WTC11 (cell line): ENCODE measurements around the gene BCOR. TPM values are rescaled to one million over a fixed set of nuclear protein-coding genes. Genes with fewer than 3 reads are reported as not detected.
A peak's percentile ranks its signal among the peaks of the same experiment; 100 is the strongest.

Source experiments
- ATAC-seq: fragments of 200-7000 bp; cut with Tn5 transposase; 2 replicates; pipeline ENCODE4 v1.10.0; 2021; ENCODE audit warnings: mild to moderate bottlenecking, moderate library complexity
- CTCF ChIA-PET: fragments of 300-600 bp; sonication (Branson Sonifier 250); formaldehyde crosslinking; loops from one replicate; lab custom pipeline; 2021; ENCODE audit warnings: antibody characterized with exemption; lab: Charles Lee
- POLR2A ChIA-PET: fragments of 350-600 bp; sonication (Branson Sonifier 250); formaldehyde crosslinking; loops from one replicate; lab custom pipeline; 2021; ENCODE audit warnings: antibody characterized with exemption; lab: Charles Lee
- DNase-seq: peaks from one replicate; pipeline ENCODE4 v3.0.0; 2021; ENCODE audit warnings: low spot score
- H3K27ac Mint-ChIP-seq: 2 replicates; pipeline ENCODE4 v1.8.0; 2021; ENCODE audit warnings: mixed read lengths
- H3K27me3 Mint-ChIP-seq: 2 replicates; pipeline ENCODE4 v1.8.0; 2021; ENCODE audit warnings: low read depth, mild to moderate bottlenecking, moderate library complexity, mixed read lengths
- H3K36me3 Mint-ChIP-seq: 2 replicates; pipeline ENCODE4 v1.8.0; 2021; ENCODE audit warnings: mixed read lengths
- H3K4me1 Mint-ChIP-seq: 2 replicates; pipeline ENCODE4 v1.8.0; 2022; ENCODE audit warnings: mixed read lengths
- H3K4me3 Mint-ChIP-seq: 2 replicates; pipeline ENCODE4 v1.8.0; 2021; ENCODE audit warnings: mild to moderate bottlenecking, moderate library complexity, mixed read lengths
- H3K9me3 Mint-ChIP-seq: 2 replicates; pipeline ENCODE4 v1.8.0; 2021; ENCODE audit warnings: mixed read lengths
- CBFB ChIP-seq: sonication (generic); formaldehyde crosslinking; IDR thresholded peaks from 2 replicates; pipeline ENCODE4 v1.8.1; 2022; ENCODE audit warnings: mild to moderate bottlenecking, low read depth, missing genetic modification reagents
- CREB1 ChIP-seq: sonication (generic); formaldehyde crosslinking; IDR thresholded peaks from 2 replicates; pipeline ENCODE4 v1.8.0; 2023; ENCODE audit warnings: mild to moderate bottlenecking, missing genetic modification reagents
- FOXK1 ChIP-seq: sonication (generic); formaldehyde crosslinking; IDR thresholded peaks from 2 replicates; pipeline ENCODE4 v1.8.0; 2022; ENCODE audit warnings: mild to moderate bottlenecking, moderate library complexity, missing genetic modification reagents
- JUN ChIP-seq: sonication (generic); formaldehyde crosslinking; IDR thresholded peaks from 2 replicates; pipeline ENCODE4 v1.8.0; 2023; ENCODE audit warnings: mild to moderate bottlenecking, missing genetic modification reagents
- NFE2L1 ChIP-seq: sonication (generic); formaldehyde crosslinking; IDR thresholded peaks from 2 replicates; pipeline ENCODE4 v1.8.1; 2023; ENCODE audit warnings: missing genetic modification reagents
- NFYB ChIP-seq: sonication (generic); formaldehyde crosslinking; conservative IDR thresholded peaks from 2 replicates; pipeline ENCODE4 v1.8.0; 2022; ENCODE audit warnings: low read depth, missing genetic modification reagents
- OVOL2 ChIP-seq: fragments of 250-450 bp; sonication (Bioruptor Pico); IDR thresholded peaks from 2 replicates; pipeline ENCODE4 v1.9.0; 2021; ENCODE audit warnings: mild to moderate bottlenecking, borderline replicate concordance
- SOX15 ChIP-seq: fragments of 250-450 bp; sonication (Bioruptor Pico); IDR thresholded peaks from 2 replicates; pipeline ENCODE4 v1.9.0; 2021; ENCODE audit warnings: mild to moderate bottlenecking
- TCF7 ChIP-seq: sonication (generic); formaldehyde crosslinking; IDR thresholded peaks from 2 replicates; pipeline ENCODE4 v1.8.0; 2022; ENCODE audit warnings: mild to moderate bottlenecking, low read depth, missing genetic modification reagents, moderate library complexity
- total RNA-seq: library from RNA; stranded (reverse); gene quantifications from 3 replicates; pipeline ENCODE4 v1.2.3, GENCODE V29; 2021
- TF ChIP-seq, protein P1 (sequence below): sonication (generic); formaldehyde crosslinking; IDR thresholded peaks from 2 replicates; pipeline ENCODE4 v1.8.1; 2023; ENCODE audit warnings: mild to moderate bottlenecking, missing genetic modification reagents, borderline replicate concordance
- TF ChIP-seq, protein P2 (sequence below): fragments of 200-600 bp; IDR thresholded peaks from 2 replicates; pipeline ENCODE4 v1.8.0; 2022; ENCODE audit warnings: antibody characterized with exemption
- TF ChIP-seq, protein P3 (sequence below): sonication (generic); formaldehyde crosslinking; IDR thresholded peaks from 2 replicates; pipeline ENCODE4 v1.8.0; 2022; ENCODE audit warnings: mild to moderate bottlenecking, missing genetic modification reagents
- TF ChIP-seq, protein P4 (sequence below): fragments of 250-450 bp; sonication (Bioruptor Pico); IDR thresholded peaks from 2 replicates; pipeline ENCODE4 v1.9.0; 2021; ENCODE audit warnings: mild to moderate bottlenecking
- TF ChIP-seq, protein P5 (sequence below): sonication (generic); formaldehyde crosslinking; IDR thresholded peaks from 2 replicates; pipeline ENCODE4 v1.8.0; 2022; ENCODE audit warnings: missing genetic modification reagents
- TF ChIP-seq, protein P6 (sequence below): sonication (generic); formaldehyde crosslinking; IDR thresholded peaks from 2 replicates; pipeline ENCODE4 v1.8.0; 2023; ENCODE audit warnings: missing genetic modification reagents, mild to moderate bottlenecking, borderline replicate concordance
- TF ChIP-seq, protein P7 (sequence below): fragments of 250-450 bp; sonication (Bioruptor Pico); IDR thresholded peaks from 2 replicates; pipeline ENCODE4 v1.9.0; 2021; ENCODE audit warnings: mild to moderate bottlenecking, borderline replicate concordance

BCOR gene
- total RNA-seq, 1 experiment from 2014 or later, result 44.5 TPM

DNA sequence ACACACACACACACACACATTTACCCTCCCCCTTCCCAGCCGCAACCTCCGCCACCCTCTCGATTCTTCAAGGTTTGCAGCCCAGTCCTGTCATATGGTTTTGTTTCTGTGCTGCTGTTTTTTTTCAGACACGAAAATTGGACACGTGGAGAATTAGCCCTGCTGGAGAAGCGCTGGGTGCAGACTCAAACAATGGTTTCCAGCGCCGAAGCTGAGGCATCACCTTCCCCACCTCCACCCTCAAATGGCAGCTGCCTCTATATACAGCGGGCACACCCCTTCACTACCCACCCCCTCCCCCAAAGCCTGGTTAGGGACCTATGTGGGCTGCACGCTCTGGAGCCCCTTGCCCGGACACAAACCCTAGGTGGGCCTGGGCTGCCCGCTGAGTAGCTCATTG, 87.9 kb downstream of the BCOR start:
- ATAC-seq (no peak), DNase-seq (peak; percentile 18)
- Mint-ChIP-seq H3K9me3 (no peaks in the 10 kb centered on the region), H3K4me3 (peak overlapping the region; percentile 81), H3K4me1 (peaks cover 33% of the 10 kb centered on the region), H3K36me3 (no peaks in the 10 kb centered on the region), H3K27me3 (peaks cover 63% of the 10 kb centered on the region), H3K27ac (no peak overlapping the region)
- TF ChIP-seq TCF7 (CRISPR knock-in tag), result no peak
- TF ChIP-seq, protein P1, sequence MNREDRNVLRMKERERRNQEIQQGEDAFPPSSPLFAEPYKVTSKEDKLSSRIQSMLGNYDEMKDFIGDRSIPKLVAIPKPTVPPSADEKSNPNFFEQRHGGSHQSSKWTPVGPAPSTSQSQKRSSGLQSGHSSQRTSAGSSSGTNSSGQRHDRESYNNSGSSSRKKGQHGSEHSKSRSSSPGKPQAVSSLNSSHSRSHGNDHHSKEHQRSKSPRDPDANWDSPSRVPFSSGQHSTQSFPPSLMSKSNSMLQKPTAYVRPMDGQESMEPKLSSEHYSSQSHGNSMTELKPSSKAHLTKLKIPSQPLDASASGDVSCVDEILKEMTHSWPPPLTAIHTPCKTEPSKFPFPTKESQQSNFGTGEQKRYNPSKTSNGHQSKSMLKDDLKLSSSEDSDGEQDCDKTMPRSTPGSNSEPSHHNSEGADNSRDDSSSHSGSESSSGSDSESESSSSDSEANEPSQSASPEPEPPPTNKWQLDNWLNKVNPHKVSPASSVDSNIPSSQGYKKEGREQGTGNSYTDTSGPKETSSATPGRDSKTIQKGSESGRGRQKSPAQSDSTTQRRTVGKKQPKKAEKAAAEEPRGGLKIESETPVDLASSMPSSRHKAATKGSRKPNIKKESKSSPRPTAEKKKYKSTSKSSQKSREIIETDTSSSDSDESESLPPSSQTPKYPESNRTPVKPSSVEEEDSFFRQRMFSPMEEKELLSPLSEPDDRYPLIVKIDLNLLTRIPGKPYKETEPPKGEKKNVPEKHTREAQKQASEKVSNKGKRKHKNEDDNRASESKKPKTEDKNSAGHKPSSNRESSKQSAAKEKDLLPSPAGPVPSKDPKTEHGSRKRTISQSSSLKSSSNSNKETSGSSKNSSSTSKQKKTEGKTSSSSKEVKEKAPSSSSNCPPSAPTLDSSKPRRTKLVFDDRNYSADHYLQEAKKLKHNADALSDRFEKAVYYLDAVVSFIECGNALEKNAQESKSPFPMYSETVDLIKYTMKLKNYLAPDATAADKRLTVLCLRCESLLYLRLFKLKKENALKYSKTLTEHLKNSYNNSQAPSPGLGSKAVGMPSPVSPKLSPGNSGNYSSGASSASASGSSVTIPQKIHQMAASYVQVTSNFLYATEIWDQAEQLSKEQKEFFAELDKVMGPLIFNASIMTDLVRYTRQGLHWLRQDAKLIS, result no peak
- no peak for TF ChIP-seq SOX15
- TF ChIP-seq CBFB, result no peak
- no peak for TF ChIP-seq CREB1
- no peak for TF ChIP-seq NFYB
- TF ChIP-seq, protein P2, sequence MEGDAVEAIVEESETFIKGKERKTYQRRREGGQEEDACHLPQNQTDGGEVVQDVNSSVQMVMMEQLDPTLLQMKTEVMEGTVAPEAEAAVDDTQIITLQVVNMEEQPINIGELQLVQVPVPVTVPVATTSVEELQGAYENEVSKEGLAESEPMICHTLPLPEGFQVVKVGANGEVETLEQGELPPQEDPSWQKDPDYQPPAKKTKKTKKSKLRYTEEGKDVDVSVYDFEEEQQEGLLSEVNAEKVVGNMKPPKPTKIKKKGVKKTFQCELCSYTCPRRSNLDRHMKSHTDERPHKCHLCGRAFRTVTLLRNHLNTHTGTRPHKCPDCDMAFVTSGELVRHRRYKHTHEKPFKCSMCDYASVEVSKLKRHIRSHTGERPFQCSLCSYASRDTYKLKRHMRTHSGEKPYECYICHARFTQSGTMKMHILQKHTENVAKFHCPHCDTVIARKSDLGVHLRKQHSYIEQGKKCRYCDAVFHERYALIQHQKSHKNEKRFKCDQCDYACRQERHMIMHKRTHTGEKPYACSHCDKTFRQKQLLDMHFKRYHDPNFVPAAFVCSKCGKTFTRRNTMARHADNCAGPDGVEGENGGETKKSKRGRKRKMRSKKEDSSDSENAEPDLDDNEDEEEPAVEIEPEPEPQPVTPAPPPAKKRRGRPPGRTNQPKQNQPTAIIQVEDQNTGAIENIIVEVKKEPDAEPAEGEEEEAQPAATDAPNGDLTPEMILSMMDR, result no peak
- TF ChIP-seq, protein P3, sequence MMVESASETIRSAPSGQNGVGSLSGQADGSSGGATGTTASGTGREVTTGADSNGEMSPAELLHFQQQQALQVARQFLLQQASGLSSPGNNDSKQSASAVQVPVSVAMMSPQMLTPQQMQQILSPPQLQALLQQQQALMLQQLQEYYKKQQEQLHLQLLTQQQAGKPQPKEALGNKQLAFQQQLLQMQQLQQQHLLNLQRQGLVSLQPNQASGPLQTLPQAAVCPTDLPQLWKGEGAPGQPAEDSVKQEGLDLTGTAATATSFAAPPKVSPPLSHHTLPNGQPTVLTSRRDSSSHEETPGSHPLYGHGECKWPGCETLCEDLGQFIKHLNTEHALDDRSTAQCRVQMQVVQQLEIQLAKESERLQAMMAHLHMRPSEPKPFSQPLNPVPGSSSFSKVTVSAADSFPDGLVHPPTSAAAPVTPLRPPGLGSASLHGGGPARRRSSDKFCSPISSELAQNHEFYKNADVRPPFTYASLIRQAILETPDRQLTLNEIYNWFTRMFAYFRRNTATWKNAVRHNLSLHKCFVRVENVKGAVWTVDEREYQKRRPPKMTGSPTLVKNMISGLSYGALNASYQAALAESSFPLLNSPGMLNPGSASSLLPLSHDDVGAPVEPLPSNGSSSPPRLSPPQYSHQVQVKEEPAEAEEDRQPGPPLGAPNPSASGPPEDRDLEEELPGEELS, result no peak
- TF ChIP-seq, protein P4, sequence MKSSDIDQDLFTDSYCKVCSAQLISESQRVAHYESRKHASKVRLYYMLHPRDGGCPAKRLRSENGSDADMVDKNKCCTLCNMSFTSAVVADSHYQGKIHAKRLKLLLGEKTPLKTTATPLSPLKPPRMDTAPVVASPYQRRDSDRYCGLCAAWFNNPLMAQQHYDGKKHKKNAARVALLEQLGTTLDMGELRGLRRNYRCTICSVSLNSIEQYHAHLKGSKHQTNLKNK (CRISPR knock-in tag), result no peak
- TF ChIP-seq, protein P5, sequence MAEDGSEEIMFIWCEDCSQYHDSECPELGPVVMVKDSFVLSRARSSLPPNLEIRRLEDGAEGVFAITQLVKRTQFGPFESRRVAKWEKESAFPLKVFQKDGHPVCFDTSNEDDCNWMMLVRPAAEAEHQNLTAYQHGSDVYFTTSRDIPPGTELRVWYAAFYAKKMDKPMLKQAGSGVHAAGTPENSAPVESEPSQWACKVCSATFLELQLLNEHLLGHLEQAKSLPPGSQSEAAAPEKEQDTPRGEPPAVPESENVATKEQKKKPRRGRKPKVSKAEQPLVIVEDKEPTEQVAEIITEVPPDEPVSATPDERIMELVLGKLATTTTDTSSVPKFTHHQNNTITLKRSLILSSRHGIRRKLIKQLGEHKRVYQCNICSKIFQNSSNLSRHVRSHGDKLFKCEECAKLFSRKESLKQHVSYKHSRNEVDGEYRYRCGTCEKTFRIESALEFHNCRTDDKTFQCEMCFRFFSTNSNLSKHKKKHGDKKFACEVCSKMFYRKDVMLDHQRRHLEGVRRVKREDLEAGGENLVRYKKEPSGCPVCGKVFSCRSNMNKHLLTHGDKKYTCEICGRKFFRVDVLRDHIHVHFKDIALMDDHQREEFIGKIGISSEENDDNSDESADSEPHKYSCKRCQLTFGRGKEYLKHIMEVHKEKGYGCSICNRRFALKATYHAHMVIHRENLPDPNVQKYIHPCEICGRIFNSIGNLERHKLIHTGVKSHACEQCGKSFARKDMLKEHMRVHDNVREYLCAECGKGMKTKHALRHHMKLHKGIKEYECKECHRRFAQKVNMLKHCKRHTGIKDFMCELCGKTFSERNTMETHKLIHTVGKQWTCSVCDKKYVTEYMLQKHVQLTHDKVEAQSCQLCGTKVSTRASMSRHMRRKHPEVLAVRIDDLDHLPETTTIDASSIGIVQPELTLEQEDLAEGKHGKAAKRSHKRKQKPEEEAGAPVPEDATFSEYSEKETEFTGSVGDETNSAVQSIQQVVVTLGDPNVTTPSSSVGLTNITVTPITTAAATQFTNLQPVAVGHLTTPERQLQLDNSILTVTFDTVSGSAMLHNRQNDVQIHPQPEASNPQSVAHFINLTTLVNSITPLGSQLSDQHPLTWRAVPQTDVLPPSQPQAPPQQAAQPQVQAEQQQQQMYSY (CRISPR knock-in tag), result no peak
- TF ChIP-seq, protein P6, sequence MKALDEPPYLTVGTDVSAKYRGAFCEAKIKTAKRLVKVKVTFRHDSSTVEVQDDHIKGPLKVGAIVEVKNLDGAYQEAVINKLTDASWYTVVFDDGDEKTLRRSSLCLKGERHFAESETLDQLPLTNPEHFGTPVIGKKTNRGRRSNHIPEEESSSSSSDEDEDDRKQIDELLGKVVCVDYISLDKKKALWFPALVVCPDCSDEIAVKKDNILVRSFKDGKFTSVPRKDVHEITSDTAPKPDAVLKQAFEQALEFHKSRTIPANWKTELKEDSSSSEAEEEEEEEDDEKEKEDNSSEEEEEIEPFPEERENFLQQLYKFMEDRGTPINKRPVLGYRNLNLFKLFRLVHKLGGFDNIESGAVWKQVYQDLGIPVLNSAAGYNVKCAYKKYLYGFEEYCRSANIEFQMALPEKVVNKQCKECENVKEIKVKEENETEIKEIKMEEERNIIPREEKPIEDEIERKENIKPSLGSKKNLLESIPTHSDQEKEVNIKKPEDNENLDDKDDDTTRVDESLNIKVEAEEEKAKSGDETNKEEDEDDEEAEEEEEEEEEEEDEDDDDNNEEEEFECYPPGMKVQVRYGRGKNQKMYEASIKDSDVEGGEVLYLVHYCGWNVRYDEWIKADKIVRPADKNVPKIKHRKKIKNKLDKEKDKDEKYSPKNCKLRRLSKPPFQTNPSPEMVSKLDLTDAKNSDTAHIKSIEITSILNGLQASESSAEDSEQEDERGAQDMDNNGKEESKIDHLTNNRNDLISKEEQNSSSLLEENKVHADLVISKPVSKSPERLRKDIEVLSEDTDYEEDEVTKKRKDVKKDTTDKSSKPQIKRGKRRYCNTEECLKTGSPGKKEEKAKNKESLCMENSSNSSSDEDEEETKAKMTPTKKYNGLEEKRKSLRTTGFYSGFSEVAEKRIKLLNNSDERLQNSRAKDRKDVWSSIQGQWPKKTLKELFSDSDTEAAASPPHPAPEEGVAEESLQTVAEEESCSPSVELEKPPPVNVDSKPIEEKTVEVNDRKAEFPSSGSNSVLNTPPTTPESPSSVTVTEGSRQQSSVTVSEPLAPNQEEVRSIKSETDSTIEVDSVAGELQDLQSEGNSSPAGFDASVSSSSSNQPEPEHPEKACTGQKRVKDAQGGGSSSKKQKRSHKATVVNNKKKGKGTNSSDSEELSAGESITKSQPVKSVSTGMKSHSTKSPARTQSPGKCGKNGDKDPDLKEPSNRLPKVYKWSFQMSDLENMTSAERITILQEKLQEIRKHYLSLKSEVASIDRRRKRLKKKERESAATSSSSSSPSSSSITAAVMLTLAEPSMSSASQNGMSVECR (CRISPR knock-in tag), result no peak
- TF ChIP-seq NFE2L1 (CRISPR knock-in tag), result no peak
- TF ChIP-seq, protein P7, sequence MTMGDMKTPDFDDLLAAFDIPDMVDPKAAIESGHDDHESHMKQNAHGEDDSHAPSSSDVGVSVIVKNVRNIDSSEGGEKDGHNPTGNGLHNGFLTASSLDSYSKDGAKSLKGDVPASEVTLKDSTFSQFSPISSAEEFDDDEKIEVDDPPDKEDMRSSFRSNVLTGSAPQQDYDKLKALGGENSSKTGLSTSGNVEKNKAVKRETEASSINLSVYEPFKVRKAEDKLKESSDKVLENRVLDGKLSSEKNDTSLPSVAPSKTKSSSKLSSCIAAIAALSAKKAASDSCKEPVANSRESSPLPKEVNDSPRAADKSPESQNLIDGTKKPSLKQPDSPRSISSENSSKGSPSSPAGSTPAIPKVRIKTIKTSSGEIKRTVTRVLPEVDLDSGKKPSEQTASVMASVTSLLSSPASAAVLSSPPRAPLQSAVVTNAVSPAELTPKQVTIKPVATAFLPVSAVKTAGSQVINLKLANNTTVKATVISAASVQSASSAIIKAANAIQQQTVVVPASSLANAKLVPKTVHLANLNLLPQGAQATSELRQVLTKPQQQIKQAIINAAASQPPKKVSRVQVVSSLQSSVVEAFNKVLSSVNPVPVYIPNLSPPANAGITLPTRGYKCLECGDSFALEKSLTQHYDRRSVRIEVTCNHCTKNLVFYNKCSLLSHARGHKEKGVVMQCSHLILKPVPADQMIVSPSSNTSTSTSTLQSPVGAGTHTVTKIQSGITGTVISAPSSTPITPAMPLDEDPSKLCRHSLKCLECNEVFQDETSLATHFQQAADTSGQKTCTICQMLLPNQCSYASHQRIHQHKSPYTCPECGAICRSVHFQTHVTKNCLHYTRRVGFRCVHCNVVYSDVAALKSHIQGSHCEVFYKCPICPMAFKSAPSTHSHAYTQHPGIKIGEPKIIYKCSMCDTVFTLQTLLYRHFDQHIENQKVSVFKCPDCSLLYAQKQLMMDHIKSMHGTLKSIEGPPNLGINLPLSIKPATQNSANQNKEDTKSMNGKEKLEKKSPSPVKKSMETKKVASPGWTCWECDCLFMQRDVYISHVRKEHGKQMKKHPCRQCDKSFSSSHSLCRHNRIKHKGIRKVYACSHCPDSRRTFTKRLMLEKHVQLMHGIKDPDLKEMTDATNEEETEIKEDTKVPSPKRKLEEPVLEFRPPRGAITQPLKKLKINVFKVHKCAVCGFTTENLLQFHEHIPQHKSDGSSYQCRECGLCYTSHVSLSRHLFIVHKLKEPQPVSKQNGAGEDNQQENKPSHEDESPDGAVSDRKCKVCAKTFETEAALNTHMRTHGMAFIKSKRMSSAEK (CRISPR knock-in tag), result no peak
- no peak for TF ChIP-seq JUN (CRISPR knock-in tag)
- no peak for TF ChIP-seq OVOL2 (CRISPR knock-in tag)
- no peak for TF ChIP-seq FOXK1 (CRISPR knock-in tag)
- ChIA-PET POLR2A (no interaction called here), CTCF (interaction anchor here (0.6 to 2.4 kb wide), 5 partner anchors 21 to 356 kb away, joined by 3 to 8 read pairs (median 3); no protein-coding TSS in a partner anchor)
